Activated CD8-positive, alpha-beta memory T cell treated with anti-CD3 and anti-CD28 coated beads, Interleukin-2, amount 50 U/mL, for 1 hour (primary cell): Measurements from ENCODE around the gene C1orf56.

ENCODE experiments used
- DNase-seq: peaks from one replicate; pipeline ENCODE4 v3.0.0-alpha.2; 2020; ENCODE audit errors: extremely low read depth

C1orf56 gene

DNA sequence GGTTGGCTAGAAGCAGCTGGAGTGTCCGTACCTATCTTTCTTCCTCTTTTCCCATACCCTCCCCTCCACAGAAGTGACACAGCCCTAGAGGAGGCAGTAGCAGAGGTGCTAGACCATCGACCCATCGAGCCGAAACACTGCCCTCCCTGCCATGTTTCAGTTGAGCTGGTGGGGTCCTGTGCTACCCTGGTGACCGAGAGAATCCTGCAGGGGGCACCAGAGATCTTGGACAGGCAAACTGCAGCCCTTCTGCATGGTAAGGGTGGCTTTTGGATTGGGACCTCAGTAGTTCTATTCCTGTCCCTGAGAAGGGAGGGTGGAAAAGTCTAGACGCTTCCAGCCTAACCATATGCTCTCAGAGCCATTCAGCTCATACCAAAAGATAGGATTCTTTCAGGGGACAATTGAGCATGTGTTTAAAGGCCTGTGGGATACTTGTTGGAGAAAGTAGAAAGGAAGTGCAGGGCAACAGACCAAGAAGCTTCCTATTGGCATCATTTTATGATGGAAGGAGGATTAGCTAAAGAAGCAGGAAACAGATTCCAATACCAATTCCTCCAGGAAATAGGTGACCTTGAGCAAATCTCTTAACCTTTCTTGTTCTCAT lies 22.9 kb upstream of the C1orf56 start:
- DNase-seq, result peak; percentile 74

DNA sequence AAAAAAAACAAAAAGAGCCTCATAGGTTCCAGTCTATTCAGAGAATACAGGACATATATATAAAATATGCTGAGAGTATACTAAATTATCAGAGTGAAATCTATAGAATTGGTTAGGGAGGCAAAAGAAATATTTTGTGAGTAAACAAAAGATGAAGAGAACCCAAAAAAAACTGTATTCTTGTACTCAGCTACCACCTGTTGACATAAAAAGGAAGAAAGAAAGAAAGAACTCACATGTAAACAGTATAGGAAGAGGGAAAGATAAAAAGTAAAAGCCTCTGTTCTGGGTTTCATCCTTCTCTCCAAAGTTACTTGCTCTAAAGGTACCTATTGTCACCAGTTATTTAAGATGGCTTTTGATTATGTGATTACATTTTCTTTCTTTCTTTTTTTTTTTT lies 21.1 kb upstream of the C1orf56 start:
- DNase-seq, result no peak

DNA sequence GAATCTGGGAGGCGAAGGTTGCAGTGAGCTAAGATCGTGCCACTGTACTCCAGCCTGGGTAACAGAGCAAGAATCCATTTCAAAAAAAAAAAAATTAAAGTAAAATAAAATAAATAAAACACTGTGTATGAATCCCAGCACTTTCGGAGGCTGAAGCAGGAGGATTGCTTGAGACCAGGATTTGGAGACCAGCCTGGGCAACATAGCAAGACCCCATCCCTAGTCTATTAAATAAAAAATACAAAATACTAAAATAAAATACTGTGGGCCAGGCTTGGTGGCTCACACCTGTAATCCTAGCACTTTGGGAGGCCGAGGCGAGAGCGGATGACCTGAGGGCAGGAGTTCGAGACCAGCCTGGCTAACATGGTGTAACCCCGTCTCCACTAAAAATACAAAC lies 15.4 kb upstream of the C1orf56 start:
- no peak for DNase-seq

DNA sequence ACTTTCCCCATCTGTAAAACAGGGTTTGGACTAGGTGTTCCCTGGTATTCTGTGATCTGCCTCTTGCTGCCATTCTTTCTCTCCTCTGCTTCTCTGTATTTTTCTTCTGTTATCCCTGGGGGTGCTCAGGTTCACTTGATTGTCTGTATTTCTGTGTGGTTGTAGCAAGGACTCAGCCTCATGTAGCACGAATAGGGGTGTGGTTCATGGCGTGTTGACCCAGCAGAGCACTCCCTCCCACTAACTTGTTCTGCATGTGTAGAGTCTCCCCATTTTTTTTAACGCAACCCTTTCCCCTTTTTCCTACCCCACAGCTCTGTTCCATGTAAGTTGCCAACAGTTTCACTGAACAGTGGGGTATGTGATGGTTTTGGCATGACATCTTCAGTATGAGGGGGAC lies 12.4 kb upstream of the C1orf56 start:
- no peak for DNase-seq

DNA sequence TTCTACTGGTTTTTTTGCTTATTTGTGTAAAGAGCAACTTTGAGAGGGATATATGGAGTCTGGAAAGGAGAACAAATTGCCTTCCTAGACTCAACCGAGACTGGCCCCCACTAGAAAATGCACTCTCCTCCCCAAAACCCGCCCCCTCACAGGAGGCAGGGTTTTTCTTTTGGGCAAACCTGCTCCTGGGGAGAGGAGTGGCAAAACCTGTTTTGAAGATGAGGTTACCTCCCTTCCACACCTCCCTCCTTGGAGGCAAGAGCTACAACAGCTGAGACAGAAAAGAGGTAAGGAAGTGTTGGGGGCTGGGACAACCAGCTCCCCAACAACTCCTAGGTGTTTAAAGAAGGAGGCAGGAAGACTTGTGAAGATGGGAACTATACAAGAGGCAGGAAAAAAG lies 11.2 kb upstream of the C1orf56 start, which contains the start of gene BNIPL:
BNIPL (plus strand) TSS at position 231 of the 400 bp plus-strand sequence; CDS start at position 371, 140 bp downstream.
- no peak for DNase-seq

DNA sequence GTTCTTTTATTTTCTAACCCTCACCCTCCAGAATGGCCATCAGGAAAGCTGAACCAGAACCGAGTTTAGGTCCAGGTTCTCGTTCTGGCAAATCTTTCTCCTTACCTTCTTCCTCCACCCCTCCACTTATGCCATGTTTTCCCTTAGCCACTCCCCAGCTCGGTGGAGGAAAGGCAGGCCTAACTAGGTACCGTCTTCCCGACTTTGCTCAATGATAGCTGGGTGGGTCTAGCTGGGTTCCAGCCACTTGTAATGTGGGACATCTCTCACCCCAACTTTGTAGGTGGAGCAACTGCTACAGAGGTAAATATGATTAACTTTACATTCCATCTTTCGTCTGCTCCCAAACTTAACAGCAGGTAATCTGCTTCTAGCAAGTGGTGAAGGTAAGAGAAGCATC lies 10.5 kb upstream of the C1orf56 start:
- no peak for DNase-seq

DNA sequence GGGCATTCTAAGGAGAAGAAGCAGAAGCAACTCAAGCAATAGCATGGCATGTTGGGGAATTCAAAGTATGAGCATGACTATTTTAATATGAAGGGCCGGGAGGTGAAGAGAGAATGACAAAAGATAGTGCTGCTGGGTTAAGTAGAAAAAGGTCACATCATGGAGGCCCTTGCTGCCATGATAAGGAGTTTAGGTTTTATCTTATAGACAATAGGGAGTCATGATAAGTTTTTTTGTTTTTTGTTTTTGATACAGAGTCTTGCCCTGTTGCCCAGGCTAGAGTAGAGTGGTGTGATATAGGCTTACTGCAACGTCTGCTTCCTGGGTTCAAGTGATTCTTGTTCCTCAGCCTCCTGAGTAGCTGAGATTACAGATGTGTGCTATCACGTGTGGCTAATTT lies 8.0 kb upstream of the C1orf56 start:
- DNase-seq, result no peak

DNA sequence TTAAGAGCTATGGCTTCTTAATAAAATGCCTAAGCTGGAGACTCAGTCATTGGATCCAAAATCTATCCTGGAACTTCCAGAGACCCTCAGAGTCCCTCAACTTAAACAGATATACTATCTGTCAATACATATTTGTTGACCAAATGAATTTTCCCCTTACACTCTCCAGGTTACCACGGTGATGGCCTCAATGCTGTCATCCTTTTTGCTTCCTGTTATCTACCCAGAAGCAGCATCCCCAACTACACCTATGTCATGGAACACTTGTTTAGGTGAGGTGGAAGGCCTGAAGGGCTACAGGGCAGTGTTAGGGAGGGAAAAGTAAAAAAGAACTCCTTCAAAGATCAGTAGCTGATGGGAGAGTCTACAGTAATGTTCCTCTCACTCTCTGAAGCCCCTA lies 4.4 kb upstream of the C1orf56 start:
- no peak for DNase-seq

DNA sequence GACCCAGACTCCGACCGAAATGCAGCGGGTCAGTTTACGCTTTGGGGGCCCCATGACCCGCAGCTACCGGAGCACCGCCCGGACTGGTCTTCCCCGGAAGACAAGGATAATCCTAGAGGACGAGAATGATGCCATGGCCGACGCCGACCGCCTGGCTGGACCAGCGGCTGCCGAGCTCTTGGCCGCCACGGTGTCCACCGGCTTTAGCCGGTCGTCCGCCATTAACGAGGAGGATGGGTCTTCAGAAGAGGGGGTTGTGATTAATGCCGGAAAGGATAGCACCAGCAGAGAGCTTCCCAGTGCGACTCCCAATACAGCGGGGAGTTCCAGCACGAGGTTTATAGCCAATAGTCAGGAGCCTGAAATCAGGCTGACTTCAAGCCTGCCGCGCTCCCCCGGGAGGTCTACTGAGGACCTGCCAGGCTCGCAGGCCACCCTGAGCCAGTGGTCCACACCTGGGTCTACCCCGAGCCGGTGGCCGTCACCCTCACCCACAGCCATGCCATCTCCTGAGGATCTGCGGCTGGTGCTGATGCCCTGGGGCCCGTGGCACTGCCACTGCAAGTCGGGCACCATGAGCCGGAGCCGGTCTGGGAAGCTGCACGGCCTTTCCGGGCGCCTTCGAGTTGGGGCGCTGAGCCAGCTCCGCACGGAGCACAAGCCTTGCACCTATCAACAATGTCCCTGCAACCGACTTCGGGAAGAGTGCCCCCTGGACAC lies 534 bp downstream of the C1orf56 start:
- DNase-seq, result no peak

DNA sequence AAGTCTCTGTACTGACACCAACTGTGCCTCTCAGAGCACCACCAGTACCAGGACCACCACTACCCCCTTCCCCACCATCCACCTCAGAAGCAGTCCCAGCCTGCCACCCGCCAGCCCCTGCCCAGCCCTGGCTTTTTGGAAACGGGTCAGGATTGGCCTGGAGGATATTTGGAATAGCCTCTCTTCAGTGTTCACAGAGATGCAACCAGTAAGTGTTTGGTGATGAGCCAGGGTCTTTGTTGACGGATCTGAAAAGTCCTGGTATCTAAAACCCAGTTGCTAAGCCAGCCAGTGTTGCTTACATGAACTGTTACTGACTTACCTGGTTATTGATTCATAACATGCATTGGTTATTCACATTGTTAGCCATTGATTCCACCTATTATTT lies 1.1 kb downstream of the C1orf56 start:
- DNase-seq, result no peak

DNA sequence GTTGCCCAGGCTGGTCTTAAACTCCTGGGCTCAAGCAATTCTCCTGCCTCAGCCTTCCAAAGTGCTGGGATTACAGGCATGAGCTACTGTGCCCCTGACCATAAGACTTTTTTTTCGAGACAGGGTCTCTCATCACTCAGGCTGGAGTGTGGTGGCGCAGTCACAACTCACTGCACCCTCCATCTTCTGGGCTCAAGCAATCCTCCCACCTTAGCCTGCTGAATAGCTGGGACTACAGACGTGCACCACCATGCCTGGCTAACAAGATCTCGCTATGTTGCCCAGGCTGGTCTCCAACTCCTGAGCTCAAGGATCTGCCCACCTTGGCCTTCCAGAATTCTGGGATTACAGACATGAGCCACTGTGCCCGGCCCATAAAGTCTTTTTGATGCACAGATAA lies 1.9 kb downstream of the C1orf56 start:
- DNase-seq, result no peak

DNA sequence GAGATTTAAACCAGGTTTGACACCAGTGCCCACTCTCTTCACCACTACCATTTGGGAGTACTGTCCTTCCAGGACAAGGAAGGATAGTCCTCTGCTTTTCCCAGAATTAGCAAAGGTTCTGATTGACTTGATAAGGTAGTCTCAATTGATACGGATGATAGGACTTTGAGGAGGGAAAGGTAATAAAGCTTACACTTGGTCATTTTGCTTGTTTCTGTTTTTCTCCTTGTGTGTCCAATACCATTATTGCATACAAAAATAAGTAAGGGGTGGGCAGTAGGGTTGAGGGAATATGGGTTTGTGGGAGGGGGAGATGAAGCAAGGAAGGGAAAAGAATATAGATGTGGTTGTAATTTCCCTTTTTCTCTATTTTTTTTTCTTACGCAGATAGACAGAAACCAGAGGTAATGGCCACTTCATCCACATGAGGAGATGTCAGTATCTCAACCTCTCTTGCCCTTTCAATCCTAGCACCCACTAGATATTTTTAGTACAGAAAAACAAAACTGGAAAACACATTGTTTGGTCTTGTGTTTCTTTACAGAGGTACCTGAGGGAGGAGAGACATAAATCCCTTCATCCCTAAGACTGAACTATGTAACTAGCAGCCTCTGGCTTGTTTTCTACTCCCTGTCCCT lies 2.6 kb downstream of the C1orf56 start:
- no peak for DNase-seq

DNA sequence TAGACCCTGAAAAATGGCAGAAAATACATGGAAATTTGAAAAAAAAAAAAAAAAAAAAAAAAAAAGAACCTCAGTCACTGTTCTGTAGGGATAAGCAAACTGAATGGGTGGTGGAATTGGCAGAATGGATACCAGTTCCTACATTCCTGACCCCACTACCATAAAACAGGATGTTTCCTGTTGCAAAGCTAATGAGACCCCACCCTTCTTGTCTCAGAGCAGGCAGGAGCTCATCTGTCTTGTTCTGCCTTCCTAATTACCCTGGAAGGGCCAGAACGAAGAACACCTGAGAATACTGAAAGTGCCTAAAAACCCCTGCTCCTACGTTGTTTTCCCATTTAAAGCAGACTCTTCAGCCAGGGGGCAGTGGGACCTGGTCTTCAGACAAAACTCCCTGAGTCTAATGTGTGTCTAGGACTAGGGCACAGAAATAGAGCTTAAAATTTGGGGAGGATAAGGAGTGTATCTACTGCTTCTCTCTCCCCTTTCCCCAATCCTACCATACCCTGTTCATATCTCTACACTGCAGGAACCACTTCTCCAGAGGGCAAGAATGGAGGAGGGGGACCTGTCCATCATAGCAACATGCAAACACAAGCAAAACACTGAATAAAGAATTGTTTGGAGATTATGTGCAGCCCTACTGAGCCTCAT lies 3.9 kb downstream of the C1orf56 start:
- no peak for DNase-seq

DNA sequence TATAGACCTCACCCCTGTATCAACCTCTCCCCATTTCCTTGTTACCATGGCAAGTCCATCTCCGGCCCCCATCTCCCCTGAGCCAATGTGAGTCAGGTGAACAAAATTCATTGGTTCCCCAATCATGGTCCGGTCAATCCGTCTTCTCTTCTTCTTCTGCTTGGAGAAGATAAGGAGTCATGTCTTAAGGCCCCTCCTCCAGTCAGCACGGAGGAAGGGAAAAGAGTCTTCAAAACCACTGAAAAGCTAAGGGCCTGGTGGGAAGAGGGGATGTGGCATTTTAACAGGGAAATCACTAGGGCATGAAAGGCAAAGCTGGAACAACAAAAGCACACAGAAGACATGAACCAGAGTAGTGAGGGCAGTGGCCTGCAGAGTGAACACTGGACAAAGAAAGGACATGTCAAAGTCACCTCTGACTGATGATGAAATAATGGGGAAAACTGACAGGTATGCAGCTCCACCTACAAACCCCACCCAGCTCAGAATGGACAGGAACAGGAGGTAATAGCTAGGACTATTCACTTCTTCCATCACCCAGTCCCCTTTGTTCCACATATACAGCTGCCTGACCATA lies 7.5 kb downstream of the C1orf56 start:
- DNase-seq, result no peak

DNA sequence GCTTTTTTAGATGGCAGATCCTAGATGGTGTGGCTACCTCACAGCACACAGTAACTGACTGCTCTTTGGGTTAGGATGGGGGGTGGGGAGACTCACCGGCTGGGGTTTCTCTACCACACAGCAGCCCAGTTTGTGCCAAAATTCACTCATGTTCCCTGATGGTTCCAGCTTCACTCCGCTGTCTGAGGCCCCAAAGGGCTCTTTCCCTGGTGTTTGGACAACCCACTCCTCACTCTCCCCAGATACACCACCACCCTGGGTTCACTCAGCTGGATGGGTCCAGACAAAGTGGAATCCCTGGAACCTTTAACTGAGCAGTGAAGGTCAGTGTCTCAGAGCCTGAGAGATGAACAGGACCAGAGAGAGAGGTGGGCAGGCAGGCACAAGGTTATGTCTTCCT lies 8.0 kb downstream of the C1orf56 start:
- DNase-seq, result no peak

DNA sequence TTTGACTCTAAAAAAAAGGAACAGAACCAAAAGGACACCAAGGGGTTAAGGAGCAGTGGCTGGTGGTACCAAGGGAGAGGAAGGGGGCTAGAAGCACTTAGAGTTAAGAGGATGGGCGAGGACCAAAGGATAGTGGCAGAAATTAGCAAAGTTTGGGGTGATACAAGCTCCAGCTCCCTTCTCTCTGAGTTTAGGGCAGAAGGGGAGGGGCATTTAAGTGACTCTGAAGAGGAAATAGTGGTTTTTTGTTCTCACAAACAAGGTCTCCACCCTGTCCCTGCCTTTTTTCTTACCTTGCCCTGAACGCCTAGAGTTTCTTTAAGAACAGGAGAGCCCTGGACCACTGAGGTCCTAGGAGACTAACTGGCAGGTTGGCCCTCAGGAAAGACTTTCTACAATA lies 8.6 kb downstream of the C1orf56 start:
- no peak for DNase-seq

DNA sequence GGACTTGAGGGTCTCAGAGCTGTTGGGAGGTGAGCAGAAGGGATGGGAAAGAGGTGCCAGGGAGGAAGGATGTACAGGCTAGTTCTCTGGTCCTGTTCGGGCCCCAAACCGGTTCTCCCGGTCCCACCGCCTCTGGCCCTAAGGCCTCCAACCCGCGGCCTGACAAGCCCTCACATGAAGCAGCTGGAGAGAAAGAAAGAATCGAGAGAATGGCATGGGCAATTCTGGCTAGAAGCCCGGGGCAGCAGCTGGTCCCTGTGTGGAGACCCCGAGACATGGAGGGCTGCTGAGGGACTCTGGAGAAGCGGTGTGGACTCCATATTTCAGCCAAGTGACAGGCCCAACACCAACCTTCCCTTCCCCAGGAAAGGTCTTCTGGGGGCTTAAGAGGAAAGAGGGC lies 11.1 kb downstream of the C1orf56 start:
- no peak for DNase-seq

DNA sequence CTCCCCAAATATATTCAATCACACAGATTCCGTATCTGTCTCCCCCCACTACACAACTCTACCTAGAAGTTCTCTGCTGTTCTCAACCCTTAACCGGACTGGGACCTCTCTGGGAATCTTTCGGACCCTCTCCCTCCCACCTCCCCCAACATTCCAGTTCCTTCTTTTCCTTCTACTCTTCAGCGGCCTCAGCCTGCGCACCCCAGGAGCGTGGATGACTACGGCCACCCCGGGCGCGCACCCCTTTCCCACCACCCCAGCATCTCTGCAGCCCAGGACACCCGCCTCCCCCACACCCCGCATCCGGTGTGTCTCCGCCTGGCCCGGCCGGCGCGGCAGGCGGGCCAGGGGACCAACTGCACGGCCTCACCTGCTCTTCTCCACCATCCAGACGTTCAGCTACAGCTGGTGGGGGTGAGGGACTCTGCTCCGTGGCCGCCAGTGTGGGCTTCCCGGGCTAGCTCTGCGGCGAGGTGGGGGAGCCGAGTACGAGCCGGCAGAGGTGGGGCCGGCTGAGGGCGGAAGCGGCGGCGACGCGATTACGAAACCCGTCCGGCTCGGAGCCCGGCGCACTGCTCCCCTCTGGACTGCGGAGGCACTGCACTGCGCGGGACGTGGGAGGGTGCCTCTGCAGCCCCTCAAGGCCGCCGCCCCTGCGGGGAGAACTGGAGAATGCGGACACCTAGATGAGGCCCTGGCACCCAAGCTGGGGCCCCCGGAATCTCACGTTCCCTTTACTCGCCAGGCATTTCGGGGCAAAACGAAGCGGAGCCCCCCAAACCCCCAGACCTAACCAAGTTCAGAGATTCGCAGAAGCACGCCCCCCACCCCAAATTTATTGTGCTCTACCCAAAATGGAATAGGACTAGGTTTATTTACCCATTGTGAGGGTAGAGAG lies 11.8 kb downstream of the C1orf56 start, which contains the start of gene CDC42SE1:
CDC42SE1 (minus strand) TSS at position 514 of the 898 bp plus-strand sequence. CDS start 3,892 bp downstream, outside the sequence.
- DNase-seq, result no peak

DNA sequence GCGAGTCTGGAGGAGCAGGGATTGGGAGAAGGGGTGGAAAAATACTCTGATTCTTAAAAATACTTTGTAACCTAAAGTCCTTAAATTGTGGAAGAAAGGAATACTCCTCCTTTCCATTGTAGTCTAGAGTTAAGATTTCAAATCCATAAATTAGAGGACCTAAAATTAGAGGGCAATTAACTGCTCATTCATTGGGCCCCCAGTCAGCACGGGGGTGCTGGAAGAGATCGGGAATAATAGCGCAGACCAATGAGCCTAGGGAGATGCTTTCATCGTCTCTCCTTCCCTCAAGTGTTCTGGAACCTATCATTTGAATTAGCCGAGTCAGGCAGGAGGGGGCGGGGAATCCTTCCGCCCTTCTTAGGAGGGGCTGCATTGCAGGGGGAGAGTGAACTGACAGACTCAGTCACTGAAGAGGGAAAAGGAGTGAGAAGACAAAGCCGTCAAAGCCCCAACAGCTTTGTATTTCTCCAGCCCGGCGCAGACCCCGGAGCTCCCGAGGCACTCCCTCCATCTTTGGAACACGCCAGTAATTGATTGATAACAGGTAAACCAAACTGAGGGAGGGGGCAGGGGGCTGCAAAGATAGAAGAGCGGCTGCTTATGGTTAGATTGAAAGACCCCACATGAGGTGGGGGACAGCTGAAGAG lies 12.6 kb downstream of the C1orf56 start, which contains the start of gene MLLT11:
MLLT11 (plus strand) TSS at position 391 of the 650 bp plus-strand sequence. CDS start 6,828 bp downstream, outside the sequence.
- DNase-seq, result no peak

DNA sequence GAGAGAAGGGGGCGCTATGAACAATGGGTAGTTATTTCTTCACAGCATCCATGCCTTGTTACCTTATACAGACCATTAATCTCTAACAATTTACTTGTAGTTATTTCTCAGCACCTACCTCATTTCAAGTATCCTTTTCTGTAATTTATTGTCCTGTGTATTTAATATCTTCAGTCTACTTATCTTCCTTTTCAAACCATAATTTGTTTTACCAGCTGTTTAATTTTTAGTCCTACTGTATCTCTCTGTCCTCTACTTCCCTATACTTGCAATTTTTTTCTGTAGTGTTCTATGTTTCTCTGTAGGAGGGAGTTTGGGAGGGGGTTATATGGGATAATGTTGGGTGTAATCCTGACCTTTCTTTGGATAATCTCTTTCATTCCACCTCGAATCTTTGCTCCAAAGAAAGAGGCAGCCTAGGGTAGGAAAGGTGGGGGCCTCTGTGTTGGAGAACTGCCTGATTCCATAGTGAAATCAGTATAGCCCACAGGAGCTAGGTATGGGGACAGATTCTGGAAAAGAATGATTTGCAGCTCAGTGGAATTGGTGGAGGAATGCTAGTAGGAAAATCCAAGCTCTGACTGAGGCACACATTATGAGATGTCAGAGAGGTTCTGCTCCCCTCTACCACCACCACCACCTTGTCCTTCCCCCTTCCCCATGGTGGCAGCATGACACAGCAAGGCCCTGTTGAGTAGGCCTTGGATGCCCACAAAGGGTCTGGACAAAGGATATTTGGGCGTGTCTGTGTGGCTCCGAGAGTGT lies 13.3 kb downstream of the C1orf56 start:
- no peak for DNase-seq
